HK-2 (cell line): ENCODE results near the gene OR2T29.
"Not testable (repeated sequence)": the region's sequence is repeated elsewhere in the genome, so short reads cannot be mapped to it uniquely, and the experiment has no call there.

Source experiments
- DNase-seq: peaks from one replicate; pipeline ENCODE4 v3.0.0-alpha.2; 2018; ENCODE audit not compliant: unreplicated experiment

OR2T29 gene, protein sequence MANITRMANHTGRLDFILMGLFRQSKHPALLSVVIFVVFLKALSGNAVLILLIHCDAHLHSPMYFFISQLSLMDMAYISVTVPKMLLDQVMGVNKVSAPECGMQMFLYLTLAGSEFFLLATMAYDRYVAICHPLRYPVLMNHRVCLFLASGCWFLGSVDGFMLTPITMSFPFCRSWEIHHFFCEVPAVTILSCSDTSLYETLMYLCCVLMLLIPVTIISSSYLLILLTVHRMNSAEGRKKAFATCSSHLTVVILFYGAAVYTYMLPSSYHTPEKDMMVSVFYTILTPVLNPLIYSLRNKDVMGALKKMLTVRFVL

DNA sequence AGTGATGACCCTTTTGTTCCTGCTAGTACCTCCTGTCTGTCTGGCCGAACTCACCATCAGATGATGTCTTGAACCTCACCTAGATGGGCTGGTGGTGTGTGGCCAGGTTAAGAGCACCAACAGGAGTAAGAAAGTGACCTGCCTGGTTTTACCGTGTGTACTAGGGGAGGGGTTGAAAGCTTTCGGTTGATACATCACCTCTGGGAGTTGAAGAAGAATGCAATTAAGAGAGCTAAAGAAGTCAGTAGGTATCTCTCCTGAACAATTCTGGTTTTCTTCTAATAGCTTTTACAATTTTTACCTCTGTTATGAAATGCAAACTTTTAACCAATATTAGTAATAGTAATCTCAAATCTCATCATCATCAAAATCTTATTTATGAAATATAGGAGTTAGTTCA is at the start of gene OR2T29:
Gene OR2T29 (minus strand): TSS at position 101 of the 400 bp plus-strand sequence. CDS start 3,281 bp downstream, outside the sequence.
- not testable (repeated sequence) for DNase-seq

DNA sequence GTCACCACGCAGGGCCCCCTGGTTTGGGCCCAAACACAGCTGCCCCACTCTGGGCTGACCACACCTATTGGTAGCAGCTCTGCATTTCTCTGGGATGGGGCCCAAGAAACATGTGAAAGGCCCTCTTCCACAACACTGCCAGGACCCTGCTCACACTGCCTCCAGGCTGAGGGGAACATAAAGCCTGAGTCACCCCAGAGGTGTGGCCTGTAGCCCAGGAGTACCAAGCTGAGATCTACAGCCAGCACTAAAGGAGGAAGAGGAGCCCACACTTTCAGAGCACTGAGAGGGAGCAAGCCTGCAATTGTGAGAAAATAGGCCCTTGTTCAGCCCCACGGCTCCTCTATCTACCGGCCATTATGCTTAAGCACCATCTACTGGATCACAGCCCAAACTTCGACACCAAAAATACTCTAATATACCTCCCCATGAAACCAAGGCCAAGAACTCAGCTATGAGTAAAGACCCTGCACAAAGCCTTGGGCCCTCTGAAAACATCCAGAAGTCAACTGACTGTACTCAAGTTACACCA is 49.4 kb upstream of the OR2T29 start:
- no peak for DNase-seq

DNA sequence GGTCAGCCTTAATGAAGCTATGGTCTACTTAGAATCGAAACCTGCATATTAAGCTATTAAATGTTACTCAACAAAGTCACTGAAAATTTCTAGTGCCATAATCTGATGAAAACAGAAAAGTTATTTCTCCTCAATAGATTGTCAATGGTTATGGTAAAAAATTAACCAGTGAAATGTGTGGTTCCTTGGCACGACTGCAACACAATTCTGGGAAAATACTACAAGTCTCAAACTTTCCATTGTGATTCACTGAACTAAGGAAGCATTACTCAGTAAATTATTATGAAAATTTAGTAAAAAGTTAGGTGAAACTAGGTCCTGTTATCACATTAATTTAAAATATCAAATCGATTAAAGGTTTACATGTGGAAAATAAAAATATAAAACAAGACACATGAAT is 47.7 kb upstream of the OR2T29 start:
- DNase-seq, result no peak

DNA sequence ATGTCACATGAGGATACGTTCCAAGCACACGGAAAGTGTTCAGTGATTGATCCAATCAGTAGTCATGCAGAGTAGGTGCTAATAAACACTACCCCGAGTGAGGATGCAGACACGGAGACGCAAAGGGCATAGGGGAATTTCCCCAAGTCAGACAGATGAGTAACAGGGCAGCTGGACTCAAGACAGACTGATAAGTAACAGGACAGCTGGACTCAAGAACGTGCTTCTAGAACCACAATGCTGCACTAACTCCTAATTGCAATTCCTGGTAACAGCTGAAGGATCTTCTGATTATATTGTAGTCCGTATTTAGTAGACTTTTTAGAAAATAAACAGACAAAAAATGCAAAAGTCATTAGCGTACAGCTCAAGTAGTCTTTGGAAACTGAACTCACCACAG is 36.8 kb upstream of the OR2T29 start:
- no peak for DNase-seq

DNA sequence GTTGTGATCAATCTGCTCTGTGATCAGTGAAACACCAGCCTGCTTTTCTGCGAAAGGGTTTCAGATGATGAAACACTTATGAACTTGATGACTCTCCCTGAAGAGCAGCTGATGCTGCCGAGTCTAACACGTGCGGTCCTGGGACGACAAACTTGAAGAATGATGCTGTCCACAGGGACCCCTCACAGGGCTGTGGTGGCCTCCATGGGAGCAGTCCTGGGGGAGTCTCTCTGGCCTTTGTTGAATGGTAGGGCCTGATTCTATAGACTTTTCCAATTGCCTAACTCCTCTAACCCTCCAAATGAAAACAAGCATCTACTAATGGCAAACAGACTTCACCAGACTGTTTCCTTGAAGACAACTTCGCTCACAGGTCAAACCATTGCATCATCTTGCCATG is 35.0 kb upstream of the OR2T29 start, which contains the start of gene OR2T10:
Gene OR2T10 (minus strand): TSS at position 112 of the 400 bp plus-strand sequence. CDS start 3,932 bp downstream, outside the sequence.
- DNase-seq, result no peak

DNA sequence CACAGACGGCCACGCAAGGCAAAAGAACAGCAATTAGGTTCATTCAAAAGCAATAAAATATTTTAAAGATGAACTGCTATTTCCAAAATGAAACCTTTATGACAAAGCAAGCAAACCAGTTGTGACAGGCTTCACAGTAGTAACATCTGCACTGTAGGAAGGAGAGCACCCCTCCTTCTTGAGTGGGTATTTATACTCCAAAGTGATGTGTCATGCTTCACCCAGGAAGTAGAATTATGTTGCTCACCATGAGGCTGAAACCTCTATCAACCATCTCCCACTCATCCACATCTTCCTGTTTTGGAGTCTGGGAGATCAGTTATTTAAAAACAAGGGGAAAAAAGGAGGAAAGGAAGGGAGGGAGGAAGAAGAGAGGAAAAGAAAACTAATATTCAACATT is 34.0 kb upstream of the OR2T29 start:
- DNase-seq, result no peak

DNA sequence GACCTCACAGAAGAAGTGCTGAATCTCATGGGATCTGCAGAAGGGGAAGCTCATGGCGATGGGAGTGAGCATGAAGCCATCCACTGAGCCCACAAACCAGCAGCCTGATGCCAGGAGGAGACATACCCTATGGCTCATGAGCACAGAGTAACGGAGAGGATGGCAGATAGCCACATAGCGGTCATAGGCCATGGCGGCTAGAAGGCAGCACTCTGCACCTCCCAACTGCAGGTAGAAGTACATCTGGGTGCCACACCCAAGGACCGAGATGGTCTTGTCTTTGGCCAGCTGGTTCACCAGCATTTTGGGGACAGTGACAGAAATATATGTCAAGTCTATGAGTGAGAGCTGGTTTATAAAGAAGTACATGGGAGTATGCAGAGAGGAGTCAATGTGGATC is 30.7 kb upstream of the OR2T29 start:
- DNase-seq, result no peak

DNA sequence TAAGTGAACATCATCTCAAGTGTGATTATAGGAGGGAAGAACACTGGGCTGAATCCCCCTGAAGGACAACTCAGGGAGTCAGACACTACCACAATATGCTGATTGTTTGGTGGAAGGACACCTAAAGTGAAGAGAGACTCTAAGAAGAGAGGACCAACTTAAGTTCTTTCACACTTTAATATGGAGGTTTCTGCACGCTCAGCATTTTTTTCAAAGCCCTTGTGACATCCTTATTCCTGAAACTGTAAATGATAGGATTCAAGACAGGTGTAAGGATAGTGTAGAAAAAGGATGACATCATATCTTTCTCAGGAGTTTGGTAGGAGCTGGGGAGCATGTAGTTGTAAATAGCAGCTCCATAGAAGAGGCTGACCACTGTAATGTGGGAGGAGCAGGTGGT is 30.1 kb upstream of the OR2T29 start:
- no peak for DNase-seq

DNA sequence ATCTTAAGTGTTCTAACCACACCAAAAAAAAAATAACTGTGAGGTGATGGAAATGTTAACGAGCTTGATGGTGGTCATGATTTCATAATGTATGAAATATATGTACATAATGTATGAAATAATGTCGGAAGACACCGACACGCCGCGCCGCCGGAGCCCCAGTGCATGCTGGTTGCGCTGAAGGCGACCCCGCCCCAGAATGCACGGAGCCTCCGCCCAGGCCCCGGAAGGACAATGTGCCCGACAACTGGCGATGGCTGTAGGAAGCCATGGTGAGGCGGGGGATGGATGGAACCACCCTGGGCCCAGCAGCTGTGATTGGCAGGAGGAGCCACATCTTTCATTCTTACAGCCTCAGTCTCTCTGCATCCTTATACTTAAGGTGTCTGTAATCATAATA is 27.5 kb upstream of the OR2T29 start:
- DNase-seq, result no peak

DNA sequence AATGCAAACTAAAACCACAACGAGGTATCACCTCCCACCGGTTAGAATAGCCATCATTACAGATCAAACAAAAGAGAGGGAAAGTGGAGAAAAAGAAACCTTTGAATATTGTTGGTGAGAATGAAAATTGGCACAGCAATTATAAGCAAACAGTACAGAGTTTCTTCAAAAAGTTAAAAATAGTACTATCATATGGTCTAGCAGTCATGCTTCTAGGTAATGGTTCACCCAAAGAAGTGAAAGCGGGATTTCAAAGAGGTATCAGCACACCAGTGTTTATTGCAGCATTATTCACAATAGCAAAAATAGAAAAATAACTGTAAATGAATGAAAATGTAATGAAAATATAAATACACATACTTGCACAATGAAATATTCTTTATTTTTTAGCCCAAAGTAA is 26.8 kb upstream of the OR2T29 start:
- no peak for DNase-seq

DNA sequence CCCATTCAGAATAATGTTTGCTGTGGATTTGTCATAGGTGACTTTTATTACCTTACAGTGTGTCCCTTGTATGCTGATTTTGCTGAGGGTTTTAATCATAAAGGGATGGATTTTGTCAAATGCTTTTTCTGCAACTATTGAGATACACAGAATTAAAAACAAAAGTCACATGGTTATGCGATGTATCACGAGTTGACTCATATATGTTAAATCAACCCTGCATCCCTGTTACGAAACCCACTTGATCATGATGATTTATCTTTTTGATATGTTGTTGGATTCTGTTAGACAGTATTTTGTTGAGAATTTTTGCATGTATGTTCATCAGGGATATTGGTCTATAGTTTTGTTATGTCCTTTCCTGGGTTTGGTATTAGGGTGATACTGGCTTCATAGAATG is 22.7 kb upstream of the OR2T29 start:
- no peak for DNase-seq

DNA sequence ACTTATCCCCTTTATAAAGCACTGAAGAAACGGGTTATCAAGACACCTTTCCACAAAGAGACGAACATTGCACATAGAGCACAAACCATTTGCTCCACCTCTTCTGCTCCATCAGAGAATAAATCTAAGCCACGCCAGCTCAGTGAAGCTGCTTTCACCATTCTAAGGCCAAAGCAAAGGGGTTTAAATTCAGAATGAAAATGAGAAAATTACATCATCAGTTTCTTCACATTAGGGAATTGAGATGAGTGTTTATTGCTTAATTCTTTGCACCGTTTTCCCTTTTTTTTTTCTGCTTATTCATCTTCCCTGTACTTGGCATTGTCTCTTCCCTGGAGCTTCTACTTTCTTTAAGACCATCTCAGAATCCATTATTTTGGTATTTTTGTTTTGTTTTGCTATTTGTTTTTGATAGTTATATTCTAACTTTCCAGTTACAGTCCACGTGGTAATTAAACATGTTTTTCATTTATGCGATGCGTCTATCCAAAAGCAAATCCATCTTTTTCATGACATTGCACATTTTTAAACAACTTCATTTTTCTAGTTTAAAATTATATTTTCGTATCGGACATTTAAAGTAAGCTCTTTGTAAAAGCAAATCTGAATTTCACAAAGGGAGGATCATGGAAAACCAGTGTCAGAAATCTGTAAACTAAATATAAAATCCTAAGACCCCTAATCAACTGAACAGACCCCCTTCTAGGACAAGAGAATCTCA is 13.8 kb upstream of the OR2T29 start:
- no peak for DNase-seq

DNA sequence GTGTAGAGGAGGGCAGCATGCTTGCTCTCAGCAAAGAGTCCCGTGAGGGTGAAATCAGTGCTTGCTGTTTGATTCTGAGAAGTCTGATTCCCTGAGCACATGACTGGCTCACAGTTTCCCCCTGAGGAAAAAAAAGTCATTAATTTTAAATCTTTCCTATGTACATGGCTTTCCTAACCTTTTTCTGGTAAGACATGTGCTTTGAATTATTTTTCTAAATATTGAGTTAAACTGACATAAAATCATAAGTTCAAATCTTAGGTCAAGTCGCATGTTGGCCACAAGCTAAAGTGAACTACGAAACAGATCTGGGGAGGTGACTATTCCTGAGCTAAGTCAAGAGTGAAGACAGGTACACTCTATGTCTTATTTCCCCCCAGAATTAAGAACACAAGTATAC is 12.1 kb upstream of the OR2T29 start, which contains the start of gene OR2T34:
Gene OR2T34 (minus strand): TSS at position 101 of the 400 bp plus-strand sequence. CDS start 0 bp downstream, at position 101.
- not testable (repeated sequence) for DNase-seq

DNA sequence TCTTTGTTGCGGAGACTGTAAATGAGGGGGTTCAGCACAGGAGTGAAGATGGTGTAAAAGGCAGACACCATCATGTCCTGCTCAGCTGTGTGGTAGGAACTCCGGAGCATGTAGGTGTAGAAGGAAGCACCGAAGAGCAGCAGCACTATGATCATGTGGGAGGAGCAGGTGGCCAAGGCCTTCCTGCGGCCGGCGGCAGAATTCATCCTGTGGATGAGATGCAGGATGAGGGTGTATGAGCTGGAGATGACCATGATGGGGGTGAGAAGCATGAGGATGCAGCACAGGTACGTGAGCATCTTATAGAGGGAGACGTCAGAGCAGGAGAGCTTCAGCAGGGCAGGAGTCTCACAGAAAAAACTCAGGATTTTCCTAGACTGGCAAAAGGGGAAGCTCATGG is 11.3 kb upstream of the OR2T29 start:
- not testable (repeated sequence) for DNase-seq

DNA sequence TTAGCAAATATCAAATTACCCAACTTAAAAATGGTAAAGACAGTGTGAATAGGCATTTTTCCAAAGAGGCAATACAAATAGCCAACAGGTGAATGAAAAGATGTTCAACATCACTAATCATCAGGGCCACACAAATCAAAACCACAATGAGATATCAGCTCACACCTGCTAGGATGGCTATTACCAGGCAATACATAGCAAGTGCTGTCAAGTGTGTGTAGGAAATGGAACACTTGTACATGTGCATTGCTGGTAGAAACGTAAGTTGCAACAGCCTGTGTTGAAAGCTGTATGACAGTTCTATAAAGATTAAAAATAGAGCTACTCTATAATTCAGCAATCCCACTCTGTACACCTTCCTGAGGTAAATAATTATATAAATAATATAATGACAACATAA is 9.5 kb upstream of the OR2T29 start:
- not testable (repeated sequence) for DNase-seq

DNA sequence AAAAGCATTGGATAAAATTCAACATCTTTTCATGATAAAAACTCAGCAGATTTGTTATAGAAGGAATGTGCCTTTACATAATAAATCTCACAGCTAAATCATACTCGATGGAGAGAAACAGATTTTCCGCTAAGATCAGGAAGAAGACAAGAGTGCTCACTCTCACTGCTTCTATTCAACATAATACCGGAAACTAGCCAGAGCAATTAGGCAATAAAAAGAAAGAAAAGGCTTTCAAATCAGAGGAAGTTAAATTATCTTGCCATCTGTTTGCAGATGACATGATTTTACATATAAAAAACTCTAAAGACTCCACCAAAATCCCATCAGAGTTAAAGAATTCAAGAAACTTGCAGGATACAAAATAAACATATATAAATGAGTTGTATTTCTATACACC is 8.2 kb upstream of the OR2T29 start:
- DNase-seq, result not testable (repeated sequence)

DNA sequence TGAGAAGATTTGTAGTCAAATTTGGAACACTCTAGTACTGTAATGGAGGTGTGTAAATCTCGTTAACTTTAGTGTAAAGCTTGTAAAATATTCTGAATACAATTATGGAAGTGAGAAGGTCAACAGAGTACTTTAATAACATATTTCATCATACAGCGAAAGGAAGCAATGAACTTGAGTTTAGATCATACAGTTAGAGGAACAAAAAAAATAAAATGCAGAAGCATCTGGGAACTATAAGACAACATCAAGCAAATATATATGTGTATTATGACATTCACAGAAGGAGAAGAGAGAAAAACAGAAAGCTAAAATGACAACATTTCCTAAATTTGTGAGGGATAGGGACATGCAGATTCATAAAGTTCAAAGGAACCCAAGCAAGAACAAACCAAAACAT is 6.5 kb upstream of the OR2T29 start:
- DNase-seq, result not testable (repeated sequence)

DNA sequence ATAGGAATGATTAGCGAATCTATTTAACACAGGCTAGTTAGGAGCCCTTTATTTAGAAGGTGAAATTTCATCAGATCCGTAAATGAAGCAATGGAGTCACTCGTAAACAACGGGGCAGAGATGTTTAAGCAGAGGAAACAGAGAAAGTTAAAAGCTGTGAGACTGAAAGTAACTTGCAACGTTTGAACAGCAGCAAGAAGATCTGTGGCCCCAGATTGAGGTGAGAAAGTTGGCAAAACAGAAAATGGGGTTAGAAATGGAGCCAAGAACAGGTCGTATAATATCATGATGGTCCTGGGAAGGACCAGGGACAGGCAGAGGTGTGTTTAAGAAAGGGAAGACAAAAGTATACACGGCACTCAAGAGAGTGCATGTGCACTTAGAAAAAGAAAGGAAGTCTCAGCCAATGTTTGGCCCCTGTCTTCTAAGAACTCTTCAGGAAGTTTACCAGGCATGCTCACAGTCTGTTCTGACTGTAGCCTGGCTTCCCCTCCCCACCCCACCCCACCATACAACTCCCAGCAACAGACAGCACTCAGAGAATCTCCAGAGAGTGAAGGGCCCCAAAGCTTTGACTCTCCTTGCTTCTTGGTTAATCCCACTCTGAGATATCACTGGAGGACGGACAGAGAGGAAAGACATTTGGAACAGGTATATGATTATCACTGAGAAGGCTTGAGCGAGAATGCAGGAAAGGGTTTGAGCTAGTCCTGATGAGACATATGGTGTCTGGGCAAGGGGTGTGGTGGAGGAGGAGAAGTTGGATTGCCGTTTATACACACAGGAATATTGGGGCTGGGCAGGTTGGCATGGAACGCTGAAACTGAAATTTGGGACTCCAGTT is 3.2 kb upstream of the OR2T29 start:
- not testable (repeated sequence) for DNase-seq

DNA sequence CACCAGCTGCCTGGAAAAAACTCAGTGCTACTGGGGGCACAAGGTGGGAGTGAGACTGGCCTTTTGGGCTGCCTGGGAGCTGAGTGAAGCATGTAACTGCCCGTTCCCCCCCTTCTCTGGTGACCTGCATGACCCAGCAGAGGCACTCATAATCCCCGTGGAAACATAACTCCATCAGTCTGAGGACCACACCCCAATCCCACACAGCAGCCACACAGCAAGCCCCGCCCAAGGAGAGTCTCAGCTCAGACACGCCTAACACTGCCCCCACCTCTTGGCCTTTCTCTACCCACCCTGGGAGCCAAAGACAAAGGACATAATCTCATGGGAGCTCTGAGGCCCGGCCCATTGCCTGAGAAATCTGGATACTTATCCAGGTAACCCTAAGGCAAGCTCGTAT is 11.5 kb downstream of the OR2T29 start:
- DNase-seq, result not testable (repeated sequence)

DNA sequence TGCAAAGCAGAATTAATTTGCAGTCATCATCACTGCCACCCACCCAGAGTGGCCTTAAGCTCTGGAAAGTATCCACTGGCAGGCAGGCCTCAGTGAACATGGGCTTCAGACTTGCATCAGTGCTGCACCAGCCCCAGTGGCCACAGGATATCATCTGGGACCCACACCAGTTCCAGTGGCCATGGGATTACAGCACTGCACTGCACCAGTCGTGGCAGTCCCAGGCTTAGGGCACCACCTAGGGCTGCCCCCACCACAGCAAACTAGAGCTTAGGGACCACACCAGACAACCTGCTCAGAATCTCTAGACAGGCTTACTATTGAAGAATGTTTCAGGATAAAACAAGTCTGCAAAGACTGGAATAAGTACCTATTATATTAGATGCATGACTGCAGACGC is 15.2 kb downstream of the OR2T29 start:
- DNase-seq, result not testable (repeated sequence)

DNA sequence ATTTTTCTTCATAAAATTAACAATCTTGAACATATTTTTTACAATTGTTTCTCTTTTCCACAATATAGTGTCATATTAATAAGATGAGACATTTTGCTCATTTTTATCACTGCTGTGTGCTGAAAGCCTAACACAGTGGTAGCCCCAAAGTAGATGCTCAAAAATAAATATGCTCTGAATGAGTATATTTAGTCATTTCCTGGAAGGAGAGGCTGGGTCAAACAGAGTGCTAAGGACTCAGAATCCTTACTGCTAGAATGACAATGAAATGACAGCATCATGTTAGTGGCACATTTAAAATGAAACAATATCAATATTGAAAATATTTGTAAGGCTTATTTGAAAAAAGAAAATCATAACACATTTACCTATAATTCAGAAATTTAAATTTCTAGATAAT is 25.1 kb downstream of the OR2T29 start:
- DNase-seq, result not testable (repeated sequence)

DNA sequence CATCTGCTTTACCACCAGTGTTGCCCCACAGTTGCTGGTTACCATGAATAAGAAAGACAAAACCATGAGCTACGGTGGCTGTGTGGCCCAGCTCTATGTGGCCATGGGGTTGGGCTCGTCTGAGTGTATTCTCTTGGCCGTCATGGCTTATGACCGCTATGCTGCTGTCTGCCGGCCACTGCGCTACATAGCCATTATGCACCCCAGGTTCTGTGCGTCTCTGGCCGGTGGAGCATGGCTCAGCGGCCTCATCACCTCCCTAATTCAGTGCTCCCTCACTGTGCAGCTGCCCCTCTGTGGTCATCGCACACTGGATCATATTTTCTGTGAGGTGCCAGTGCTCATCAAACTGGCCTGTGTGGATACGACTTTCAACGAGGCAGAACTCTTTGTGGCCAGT is 40.7 kb downstream of the OR2T29 start:
- no peak for DNase-seq
